Right lung (tissue), 10 donors: ENCODE results near the gene ELF3. TPM values are rescaled to one million over a fixed set of nuclear protein-coding genes. Genes with fewer than 3 reads are reported as not detected.
"Not testable (repeated sequence)": the region's sequence is repeated elsewhere in the genome, so short reads cannot be mapped to it uniquely, and the experiment has no call there.

Source experiments
- DNase-seq, 2 donors: peaks; one replicate each; pipeline ENCODE4 v3.0.0-alpha.2; 2013
- long read RNA-seq, 8 donors: transcript quantifications; one replicate each; lab custom pipeline, GENCODE V29; 2026
- polyA plus RNA-seq, 5 donors: library from polyadenylated mRNA; unstranded; fragments of 120-200 nt; gene quantifications; one replicate each; pipeline versions ENCODE4 v1.2.1 to v1.2.3, GENCODE V29; 2013; ENCODE audit warnings: inconsistent platforms in 1 of 5, low replicate concordance in 1 of 5; ENCODE audit not compliant: insufficient read length in 5 of 5, insufficient read depth in 1 of 5

Gene ELF3
- polyA plus RNA-seq, result 10 to 100 TPM; 54.6 to 93.2 (median 63.4) TPM
- long read RNA-seq, donor 1, full-length matches to known transcripts, result 18 of 31 reads
- long read RNA-seq, donor 1, partial matches to known transcripts, result 13 of 31 reads
- long read RNA-seq, donor 1, other reads (novel, unspliced or antisense), result 0 of 31 reads
- long read RNA-seq, donor 2, transcript ELF3-203 (9 exons, 3,179 nt), result major isoform, 6 of 7 reads
- long read RNA-seq, donor 2, partial matches to known transcripts, result 0 of 7 reads
- long read RNA-seq, donor 2, other reads (novel, unspliced or antisense), result 0 of 7 reads
- long read RNA-seq, donor 3, partial matches to known transcripts, result 0 of 2 reads
- long read RNA-seq, donor 3, other reads (novel, unspliced or antisense), result 0 of 2 reads
- long read RNA-seq, donor 4, full-length matches to known transcripts, result 5 of 5 reads
- long read RNA-seq, donor 4, partial matches to known transcripts, result 0 of 5 reads
- long read RNA-seq, donor 4, other reads (novel, unspliced or antisense), result 0 of 5 reads
- long read RNA-seq, donor 5, transcript ELF3-203 (9 exons, 3,179 nt), result major isoform, 5 of 28 reads
- long read RNA-seq, donor 5, partial matches to known transcripts, result 17 of 28 reads
- long read RNA-seq, donor 5, other reads (novel, unspliced or antisense), result 0 of 28 reads
- long read RNA-seq, donor 6, full-length matches to known transcripts, result 17 of 39 reads
- long read RNA-seq, donor 6, partial matches to known transcripts, result 16 of 39 reads
- long read RNA-seq, donor 6, other reads (novel, unspliced or antisense), result 6 of 39 reads
- long read RNA-seq, donor 7, transcript ELF3-203 (9 exons, 3,179 nt), result major isoform, 7 of 38 reads
- long read RNA-seq, donor 7, partial matches to known transcripts, result 26 of 38 reads
- long read RNA-seq, donor 7, other reads (novel, unspliced or antisense), result 0 of 38 reads
- long read RNA-seq, donor 8, partial matches to known transcripts, result 0 of 2 reads
- long read RNA-seq, donor 8, other reads (novel, unspliced or antisense), result 0 of 2 reads

DNA sequence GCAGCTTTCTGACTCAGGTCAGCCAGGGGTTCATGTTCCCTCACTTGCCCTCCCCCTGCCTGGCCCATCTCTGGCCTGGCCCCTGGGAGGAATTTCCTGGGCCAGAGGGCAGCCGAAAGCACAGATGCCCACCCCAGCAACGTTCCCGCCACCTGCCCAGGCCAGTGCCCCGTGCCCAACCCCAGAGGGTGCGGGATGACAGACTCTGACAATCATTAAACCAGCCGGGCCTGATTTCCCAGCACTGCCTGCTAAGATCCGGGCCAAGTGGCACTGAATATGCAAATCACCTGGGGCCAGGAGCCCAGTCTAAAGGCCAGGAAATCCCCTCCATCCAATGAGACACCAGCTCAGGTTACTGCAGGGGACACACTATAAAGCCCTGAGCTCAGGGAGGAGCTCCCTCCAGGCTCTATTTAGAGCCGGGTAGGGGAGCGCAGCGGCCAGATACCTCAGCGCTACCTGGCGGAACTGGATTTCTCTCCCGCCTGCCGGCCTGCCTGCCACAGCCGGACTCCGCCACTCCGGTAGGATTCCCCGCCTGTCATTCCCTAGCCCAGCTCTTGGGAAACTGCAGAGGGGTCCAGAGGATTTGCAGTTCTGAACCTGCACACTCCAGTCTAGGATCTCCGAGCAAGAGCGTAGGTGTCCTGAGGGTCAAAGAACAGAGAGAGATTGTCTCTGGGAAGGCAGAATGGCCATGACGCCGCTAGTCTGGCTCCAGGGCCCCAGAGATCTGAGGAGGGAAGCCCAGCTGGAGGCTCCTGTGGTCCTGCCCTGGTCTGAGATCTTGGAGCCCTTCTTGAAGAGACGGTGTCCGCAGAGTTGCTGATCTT lies at the start of gene ELF3:
ELF3 (plus strand) TSS at position 408 of the 836 bp plus-strand sequence. CDS start 550 bp downstream, outside the sequence.
- DNase-seq, result peak; percentile 76 to 83

DNA sequence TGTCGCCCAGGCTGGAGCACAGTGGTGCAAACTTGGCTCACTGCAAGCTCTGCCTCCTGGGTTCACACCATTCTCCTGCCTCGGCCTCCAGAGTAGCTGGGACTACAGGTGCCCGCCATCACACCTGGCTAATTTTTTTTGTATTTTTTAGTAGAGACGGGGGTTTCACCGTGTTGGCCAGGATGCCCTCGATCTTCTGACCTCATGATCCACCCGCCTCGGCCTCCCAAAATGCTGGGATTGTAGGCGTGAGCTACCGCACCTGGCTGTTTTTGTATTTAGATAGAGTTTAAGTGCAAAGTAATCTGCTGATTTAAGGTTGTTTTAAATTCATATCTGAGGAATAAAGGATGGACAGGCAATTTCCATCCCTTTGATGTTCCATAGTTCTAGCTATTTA lies 48.0 kb upstream of the ELF3 start:
- not testable (repeated sequence) for DNase-seq

DNA sequence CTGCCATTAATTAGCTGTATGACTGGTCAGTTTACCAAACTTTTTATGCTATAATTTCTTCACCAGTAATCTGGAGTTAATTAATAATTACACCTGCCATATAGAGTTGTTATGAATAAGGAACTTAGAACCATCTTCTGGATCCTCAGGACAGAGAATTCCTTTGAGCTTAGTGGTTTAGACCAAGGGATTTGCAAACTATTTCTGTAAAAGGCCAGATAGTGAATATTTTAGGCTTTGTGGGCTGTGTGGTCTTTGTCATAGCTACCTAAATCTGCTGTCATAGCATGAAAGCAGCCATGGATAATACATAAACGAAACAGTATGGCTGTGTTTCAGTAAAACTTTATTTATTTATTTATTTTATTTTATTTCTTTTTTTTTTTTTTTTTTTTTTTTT lies 46.1 kb upstream of the ELF3 start:
- no peak for DNase-seq

DNA sequence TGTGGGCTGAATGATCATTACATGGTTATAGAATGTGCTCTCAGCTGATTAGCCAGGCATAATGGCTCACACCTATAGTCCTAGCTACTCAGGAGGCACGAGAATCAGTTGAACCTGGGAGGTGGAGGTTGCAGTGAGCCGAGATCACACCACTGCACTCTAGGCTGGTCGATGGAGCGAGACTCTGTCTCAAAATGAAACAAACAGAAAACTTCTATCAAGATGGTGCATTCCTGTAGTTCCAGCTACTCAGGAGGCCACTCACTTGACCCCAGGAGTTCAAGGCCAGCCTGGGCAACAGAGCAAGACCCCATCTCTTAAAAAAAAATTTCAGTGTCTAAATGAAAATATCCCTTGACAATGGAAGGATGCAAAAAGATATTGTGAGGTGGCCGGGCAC lies 44.2 kb upstream of the ELF3 start:
- no peak for DNase-seq

DNA sequence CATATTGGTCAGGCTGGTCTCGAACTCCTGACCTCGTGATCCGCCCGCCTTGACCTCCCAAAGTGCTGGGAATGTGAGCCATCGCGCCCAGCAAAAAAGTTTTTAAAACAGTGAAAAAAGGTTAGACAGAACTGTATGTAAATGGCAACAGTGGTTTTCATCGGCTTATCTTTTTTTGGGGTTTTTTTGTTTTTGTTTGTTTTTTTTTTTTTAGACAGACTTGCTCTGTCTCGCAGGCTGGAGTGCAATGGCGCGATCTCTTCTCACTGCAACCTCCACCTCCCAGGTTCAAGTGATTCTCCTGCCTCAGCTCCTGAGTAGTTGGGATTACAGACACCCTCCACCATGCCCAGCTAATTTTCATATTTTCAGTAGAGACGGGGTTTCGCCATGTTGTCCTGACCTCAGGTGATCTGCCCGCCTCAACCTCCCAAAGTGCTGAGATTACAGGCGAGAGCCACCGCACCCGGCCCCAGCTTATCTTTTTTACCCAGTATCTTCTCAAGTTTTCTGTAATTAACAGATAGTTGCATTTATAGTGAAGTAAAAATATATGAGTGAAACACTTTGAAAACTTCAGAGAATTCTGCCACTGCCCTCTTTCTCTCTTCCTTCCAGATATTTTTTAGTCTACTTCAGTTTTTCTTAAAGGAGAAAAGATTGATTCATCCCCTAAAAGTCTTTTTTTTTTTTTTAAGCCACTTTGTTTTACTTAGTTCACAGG lies 42.0 kb upstream of the ELF3 start:
- no peak for DNase-seq

DNA sequence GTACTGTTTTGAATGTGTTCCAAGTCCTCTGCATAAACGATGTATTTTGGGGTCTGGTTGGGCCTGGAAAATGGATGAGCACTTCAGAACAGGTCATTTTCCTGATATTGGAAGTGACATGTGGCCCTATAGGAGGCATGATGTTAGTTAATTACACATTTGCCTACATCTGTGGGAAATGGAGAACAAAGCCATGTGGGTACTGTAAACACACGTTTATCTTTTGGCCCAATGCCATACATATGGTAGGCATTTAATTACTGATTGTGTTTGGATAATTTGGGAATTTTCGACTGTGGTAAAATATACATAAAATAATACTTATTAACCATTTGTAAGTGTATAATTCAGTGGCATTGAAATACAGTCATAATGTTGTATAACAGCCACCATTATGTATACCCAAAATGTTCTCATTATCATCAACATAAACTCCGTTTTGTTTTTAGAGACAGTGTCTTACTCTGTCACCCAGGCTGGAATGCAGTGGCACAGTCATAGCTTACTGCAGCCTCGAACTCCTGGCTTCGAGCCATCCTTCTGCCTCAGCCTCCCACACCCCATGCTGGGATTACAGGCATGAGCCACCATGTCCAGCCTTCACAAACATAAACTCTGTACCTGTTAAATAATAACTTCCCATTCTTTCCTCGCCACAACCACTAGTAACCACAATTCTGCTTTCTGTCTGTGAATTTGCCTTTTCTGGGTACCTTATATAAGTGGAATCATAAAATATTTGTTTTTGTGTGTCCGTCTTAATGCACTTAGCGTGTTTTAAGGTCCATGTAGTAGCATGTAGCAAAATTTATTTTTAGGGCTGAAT lies 39.8 kb upstream of the ELF3 start:
- no peak for DNase-seq

DNA sequence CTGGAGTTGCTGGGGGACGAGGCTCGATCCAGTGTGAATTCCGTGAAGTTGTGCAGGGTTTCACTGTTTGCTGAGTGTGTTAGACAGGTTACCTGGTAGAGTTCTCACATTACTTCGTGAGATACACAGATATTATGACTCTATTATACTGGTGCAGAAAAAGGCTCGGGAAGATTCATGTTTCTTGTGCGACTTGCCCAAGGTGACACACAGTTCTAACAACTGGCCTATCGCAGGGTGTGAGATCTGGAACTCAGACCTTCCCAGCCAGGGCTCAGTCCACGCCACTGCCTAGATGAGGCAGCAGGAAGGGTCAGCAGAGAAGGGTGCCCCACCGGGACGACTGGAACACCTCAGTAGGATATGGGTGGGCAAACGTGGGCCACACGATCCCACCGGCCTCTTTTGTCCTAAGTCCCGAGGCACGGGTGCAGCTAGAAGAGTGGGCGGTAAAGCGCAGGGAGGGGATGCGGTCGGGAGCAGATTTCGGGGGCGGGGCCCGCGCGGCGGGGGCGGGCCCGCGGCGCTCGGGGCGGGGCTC lies 28.2 kb upstream of the ELF3 start:
- peak in 1 of 2 donors; percentile 13 for DNase-seq

DNA sequence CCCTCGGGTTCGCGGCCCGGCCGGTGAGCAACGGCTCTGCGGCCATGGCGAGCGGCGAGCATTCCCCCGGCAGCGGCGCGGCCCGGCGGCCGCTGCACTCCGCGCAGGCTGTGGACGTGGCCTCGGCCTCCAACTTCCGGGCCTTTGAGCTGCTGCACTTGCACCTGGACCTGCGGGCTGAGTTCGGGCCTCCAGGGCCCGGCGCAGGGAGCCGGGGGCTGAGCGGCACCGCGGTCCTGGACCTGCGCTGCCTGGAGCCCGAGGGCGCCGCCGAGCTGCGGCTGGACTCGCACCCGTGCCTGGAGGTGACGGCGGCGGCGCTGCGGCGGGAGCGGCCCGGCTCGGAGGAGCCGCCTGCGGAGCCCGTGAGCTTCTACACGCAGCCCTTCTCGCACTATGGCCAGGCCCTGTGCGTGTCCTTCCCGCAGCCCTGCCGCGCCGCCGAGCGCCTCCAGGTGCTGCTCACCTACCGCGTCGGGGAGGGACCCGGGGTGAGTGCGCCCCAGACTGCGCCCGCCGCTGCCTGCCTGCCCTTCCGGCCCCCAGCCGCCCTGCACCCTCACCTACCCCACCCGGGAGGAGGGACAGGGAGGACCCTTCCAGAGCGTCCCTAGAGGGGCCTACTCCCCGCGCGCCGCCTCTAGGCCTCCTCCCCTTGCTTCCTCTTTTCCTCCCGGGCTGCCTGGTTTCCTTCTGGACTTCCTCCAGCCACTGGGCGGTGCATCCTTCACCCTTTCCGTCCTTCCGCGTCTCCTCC lies 27.6 kb upstream of the ELF3 start, which contains the start of gene RNPEP:
RNPEP (plus strand) TSS at position 26 of the 757 bp plus-strand sequence; CDS start at position 45, 19 bp downstream.
- peak; percentile 57 to 69 for DNase-seq

DNA sequence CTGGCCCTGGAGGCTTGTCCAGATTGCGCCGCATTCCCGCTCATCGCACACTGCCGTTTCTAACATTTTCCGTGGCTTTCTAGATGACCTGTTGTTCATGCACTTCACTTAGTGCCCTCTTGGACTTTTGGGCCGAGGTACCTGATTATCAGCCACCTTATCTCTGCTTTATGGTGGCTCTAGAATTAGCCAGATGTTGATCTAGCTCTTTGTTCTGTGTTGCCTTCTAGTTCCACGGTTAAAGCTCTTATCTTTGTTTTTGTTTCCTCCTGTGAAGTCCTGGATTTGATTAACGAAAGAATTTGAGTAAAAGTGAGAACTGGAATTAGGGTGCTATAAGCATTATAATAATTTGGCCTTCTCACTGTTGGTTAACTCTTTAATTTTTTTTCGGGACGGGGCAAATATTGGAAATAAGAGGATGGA lies 27.0 kb upstream of the ELF3 start:
- no peak for DNase-seq

DNA sequence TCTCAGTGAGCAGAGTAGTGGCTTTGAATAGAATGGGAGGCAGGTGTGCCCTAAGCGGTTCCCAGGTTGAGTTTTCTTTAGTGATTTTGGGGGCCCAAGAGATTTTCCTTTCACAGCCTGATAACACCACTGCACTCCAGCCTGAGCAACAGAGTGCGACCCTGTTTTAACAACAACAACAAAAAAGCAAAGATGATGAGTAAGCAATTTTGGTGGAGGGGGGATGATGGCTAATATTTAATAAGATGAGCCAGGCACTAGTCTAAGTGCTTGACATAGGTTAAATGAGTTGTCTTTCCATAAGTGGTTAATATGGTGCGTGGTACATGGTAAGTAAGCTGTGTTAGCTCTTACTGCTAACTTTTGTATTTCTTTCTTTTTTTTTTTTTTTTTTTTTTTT lies 25.9 kb upstream of the ELF3 start:
- no peak for DNase-seq

DNA sequence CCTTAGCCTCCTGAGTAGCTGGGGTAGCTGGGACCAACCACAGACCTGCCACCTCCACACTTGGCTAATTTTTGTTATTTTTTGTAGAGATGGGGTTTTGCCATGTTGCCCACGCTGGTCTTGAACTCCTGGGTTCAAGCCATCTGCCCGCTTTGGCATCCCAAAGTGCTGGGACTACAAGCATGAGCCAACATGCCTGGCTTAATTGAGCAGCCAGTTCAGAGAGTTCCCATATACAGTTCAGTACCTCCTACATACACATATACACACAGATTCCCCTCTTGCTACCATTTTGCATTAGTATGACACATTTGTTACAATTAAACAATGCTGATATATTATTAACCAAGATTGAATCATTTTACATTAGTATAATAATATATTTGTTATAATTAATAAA lies 25.0 kb upstream of the ELF3 start:
- no peak for DNase-seq

DNA sequence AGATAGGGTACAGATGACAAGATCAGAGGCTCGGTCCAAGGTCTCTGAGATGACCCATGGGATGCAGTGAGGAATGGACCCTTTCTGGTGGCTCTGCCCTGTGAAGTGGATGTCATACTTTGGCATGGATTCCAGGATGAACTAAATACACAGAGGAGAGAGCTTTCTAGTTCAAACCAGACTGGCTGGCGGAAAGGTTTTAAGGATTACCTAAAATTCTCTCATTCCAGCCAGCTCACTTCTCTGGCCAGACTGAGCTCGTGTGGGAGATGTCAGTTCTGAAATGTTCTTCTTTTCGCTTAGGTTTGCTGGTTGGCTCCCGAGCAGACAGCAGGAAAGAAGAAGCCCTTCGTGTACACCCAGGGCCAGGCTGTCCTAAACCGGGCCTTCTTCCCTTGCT lies 21.8 kb upstream of the ELF3 start:
- DNase-seq, result no peak

DNA sequence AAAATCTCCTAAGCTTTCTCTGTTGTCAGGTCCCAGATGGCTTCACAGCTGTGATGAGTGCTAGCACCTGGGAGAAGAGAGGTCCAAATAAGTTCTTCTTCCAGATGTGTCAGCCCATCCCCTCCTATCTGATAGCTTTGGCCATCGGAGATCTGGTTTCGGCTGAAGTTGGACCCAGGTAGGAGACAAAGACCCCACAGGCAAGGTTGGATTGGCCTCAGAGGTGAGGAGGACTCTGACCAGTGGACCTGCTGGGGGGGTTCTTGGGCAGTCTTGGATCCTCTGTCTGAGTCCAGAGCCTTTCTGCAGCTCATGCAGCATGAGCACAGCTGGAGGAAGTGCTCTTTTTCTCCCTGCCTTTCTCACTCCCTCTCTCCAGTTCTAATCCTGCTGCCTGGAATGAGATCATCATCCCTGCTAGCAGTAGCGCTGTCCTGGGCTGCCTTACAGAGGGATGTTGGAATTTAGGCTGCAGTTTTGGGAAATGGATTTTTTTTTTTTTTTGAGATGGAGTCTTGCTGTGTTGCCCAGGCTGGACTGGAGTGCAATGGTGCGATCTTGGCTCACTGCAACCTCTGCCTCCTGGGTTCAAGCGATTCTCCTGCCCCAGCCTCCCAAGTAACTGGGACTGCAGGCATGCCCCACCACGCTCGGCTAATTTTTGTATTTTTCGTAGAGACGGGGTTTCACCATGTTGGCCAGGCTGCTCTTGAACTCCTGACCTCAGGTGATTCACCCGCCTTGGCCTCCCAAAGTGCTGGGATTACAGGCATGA lies 20.8 kb upstream of the ELF3 start:
- no peak for DNase-seq

DNA sequence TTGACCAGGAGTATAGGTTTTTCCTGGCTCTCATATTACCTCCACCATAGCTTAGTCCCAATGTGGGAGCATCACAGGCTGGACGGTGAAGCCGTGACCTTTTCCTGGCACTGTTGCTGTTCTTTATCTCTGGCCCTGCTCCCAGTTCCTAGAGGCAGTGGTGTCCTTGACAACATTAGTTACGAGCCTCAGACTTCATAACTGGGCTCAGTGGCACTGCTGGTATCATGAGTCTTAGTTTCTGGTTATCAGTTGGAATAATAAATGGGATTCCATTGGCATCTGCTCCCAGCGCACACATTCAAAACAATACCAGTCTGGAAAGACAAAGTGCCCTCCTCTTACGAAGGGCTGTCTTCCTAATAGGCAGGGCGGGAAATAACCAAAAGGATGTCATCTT lies 20.0 kb upstream of the ELF3 start:
- no peak for DNase-seq

DNA sequence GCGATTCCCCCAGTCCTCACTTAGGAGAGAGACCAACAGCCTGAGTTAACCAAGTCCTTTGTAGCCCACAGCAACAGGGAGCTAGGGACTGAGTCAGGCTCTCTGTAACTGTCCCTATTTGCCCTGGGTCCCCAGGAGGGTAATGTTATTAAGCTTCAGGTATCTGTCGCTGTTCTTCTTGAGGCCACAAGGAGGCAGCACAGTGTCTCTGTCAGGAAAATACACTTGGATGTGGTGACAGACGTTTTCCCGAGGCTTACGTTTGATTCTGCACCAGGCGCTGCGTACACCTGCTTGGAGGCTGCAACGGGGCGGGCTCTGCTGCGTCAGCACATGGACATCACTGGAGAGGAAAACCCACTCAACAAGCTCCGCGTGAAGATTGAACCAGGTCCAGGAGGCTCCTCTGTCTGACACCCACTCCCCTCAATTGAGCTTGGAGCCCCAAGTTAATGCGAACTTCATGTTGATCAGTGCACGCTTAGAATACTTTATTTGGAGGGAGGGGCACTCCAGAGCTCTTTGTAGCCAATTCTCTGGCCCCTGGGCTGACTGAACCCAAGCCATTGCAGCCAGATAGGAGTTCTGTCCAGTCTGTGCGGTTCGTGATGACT lies 10.7 kb upstream of the ELF3 start:
- no peak for DNase-seq

DNA sequence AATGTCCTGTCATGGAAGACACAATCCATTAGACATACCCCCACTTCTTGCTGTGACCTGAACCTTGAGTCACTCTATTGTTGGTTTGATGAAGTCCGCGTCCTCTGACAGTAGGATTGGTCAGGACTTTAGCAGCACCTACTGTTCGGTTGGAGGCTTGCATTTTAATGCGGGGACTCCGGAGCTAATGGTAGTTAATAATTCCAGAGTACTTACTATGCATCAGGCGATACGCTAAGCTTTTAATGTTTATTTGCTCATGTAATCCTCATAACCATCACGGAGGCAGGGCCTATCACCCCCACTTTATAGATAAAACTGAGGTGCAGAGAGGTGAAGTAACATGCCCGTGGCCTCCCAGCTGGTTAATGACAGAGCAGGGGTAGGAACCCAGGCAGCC lies 7.9 kb upstream of the ELF3 start:
- no peak for DNase-seq

DNA sequence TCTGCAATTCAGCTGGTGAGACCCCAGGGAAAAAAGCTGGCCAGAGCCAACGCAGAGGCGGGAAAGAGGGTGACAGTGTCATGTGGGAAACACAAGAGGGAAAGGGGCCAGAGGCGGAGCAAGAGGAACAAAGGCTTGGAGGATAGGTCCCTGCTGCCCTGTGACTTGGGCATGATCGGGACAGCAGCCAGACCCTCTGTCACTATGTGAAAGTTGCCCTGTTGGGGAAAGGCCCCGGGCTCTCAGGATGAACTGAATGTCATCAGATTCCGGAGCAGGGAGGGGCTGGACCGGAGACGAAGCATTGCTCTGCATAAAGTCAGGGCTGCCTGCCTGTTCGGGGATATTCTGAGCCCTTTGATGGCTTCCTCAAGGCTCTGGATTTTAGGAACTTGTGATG lies 5.7 kb upstream of the ELF3 start:
- no peak for DNase-seq
